IPS-18a (cell line): ENCODE measurements around the gene SCEL.
"Not testable (repeated sequence)": the region's sequence is repeated elsewhere in the genome, so short reads cannot be mapped to it uniquely, and the experiment has no call there.

ENCODE experiments used
- H3K27ac ChIP-seq: one replicate; pipeline ENCODE4 v1.5.1; 2013; ENCODE audit warnings: low read length
- H3K27me3 ChIP-seq: one replicate; pipeline ENCODE4 v1.6.1; 2013; ENCODE audit warnings: mild to moderate bottlenecking, low read length; ENCODE audit not compliant: control insufficient read depth, insufficient read depth
- H3K36me3 ChIP-seq: one replicate; pipeline ENCODE4 v1.6.1; 2013; ENCODE audit warnings: low read depth, low read length; ENCODE audit not compliant: control insufficient read depth
- H3K4me1 ChIP-seq: one replicate; pipeline ENCODE4 v1.6.1; 2013; ENCODE audit warnings: low read depth, low read length; ENCODE audit not compliant: control insufficient read depth
- H3K4me3 ChIP-seq: one replicate; pipeline ENCODE4 v1.5.1; 2013; ENCODE audit warnings: low read length
- H3K9ac ChIP-seq: one replicate; pipeline ENCODE4 v1.6.1; 2013; ENCODE audit warnings: mild to moderate bottlenecking, low read length, moderate library complexity
- H3K9me3 ChIP-seq: one replicate; pipeline ENCODE4 v1.6.1; 2013; ENCODE audit warnings: low read depth, low read length; ENCODE audit not compliant: control insufficient read depth

The SCEL gene

DNA sequence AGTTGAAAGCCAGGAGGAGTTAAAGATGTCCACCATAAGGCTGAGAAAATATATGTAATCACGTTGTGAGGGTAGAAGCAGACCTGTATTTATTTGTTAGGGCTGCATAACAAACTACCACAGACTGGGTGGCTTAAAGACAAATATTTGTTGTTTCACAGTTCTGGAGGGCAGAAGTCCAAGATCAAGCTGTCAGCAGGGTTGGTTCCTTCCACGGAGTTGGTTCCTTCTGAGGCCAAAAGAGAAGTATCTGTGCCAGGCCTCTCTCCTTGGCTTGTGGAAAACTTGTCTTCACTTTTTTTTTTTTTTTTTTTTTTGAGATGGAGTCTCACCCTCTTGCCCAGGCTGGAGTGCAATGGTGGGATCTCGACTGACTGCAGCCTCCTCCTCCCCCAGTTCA lies 88.3 kb downstream of the SCEL start:
- Histone ChIP-seq H3K4me3 (no peak overlapping the region), H3K9me3 (no peaks in the 10 kb centered on the region), H3K27ac (no peak overlapping the region), H3K9ac (no peak overlapping the region), H3K27me3 (no peaks in the 10 kb centered on the region), H3K36me3 (no peaks in the 10 kb centered on the region), H3K4me1 (no peaks in the 10 kb centered on the region)

GRCh38 chr13:77628170-77628569 lies 92.7 kb downstream of the SCEL start:
- Histone ChIP-seq H3K9me3 (no peaks in the 10 kb centered on the region), H3K27ac (no peak overlapping the region), H3K4me3 (no peak overlapping the region), H3K4me1 (no peaks in the 10 kb centered on the region), H3K9ac (no peak overlapping the region), H3K36me3 (no peaks in the 10 kb centered on the region), H3K27me3 (no peaks in the 10 kb centered on the region)

DNA sequence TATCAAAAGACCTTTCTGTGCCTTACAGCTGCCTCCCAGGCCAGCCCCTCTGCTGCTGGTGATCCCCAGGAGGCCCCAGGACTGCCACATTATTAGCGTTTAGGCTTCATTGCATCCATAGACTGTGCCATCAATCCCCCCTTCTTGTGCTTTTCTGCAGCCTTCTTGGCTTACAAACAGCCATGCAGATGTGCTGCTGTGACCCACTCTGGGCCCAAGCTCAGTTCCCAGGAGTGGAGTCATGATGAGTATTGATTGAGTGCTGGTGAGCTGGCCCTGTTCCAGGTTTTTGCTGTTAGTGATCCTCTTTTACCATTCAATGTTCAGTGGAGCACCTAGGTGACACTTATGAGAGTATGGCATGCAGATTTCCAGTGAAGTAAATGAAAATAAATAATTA lies 102.1 kb downstream of the SCEL start:
- Histone ChIP-seq H3K4me1 (no peaks in the 10 kb centered on the region), H3K9ac (no peak overlapping the region), H3K4me3 (no peak overlapping the region), H3K9me3 (no peaks in the 10 kb centered on the region), H3K27ac (no peak overlapping the region), H3K27me3 (no peaks in the 10 kb centered on the region), H3K36me3 (no peaks in the 10 kb centered on the region)

DNA sequence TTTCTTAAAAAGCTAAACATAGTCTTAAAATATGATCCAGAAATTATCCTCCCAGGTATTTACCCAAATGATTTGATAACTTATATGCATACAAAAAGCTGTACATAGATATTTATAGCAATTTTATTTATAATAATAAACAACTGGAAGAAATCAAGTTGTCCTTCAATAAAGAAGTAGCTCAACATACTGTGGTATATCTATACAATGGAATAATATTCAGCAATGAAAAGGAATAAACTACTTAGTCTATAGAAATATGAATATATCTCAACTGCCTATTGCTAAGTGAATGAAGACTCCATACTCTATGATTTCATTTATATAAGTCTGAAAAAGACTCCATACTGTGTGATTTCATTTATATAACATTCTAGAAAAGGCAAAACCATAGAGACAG lies 114.9 kb downstream of the SCEL start:
- Histone ChIP-seq H3K36me3 (no peaks in the 10 kb centered on the region), H3K27me3 (no peaks in the 10 kb centered on the region), H3K4me3 (no peak overlapping the region), H3K4me1 (no peaks in the 10 kb centered on the region), H3K9ac (no peak overlapping the region), H3K27ac (no peak overlapping the region), H3K9me3 (peaks cover 6% of the 10 kb centered on the region)

DNA sequence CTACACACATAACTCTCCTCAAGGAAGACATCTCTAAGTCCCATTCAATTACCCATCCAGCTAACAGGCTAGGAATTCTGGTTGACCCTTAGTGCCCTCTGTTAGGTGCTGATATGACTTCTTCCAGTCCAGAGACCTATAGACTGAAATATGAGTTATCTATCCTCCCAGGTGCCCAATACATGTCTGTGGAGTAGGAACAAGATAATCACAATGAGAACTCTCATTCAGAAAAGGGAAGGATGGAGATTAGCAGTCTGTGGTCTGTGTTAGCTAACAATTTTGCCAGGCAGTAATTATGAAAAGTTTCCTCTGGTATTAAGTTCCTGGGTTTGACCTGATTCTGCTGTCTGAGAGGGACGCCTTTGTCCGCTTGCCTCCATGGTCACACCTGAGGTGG lies 117.8 kb downstream of the SCEL start:
- Histone ChIP-seq H3K4me1 (no peaks in the 10 kb centered on the region), H3K4me3 (no peak overlapping the region), H3K27ac (no peak overlapping the region), H3K36me3 (no peaks in the 10 kb centered on the region), H3K27me3 (no peaks in the 10 kb centered on the region), H3K9me3 (peaks cover 6% of the 10 kb centered on the region), H3K9ac (no peak overlapping the region)

GRCh38 chr13:77660016-77660415 lies 124.5 kb downstream of the SCEL start:
- H3K4me1 ChIP-seq, H3K27me3 ChIP-seq, H3K36me3 ChIP-seq, H3K4me3 ChIP-seq, H3K9ac ChIP-seq, H3K9me3 ChIP-seq, H3K27ac ChIP-seq: not testable (repeated sequence)

GRCh38 chr13:77660841-77661250 lies 125.3 kb downstream of the SCEL start:
- Histone ChIP-seq H3K9ac (no peak overlapping the region), H3K4me1 (no peaks in the 10 kb centered on the region), H3K27me3 (no peaks in the 10 kb centered on the region), H3K4me3 (no peak overlapping the region), H3K27ac (no peak overlapping the region), H3K36me3 (no peaks in the 10 kb centered on the region), H3K9me3 (no peaks in the 10 kb centered on the region)

- not testable (repeated sequence) for H3K27ac ChIP-seq, H3K9me3 ChIP-seq, H3K27me3 ChIP-seq, H3K9ac ChIP-seq, H3K4me3 ChIP-seq, H3K36me3 ChIP-seq, H3K4me1 ChIP-seq
Measured at GRCh38 chr13:77662301-77662700, 126.8 kb downstream of the SCEL start.

- H3K4me3 ChIP-seq, H3K27me3 ChIP-seq, H3K4me1 ChIP-seq, H3K9ac ChIP-seq, H3K9me3 ChIP-seq, H3K36me3 ChIP-seq, H3K27ac ChIP-seq: not testable (repeated sequence)
Measured at GRCh38 chr13:77662831-77663230, 127.3 kb downstream of the SCEL start.

DNA sequence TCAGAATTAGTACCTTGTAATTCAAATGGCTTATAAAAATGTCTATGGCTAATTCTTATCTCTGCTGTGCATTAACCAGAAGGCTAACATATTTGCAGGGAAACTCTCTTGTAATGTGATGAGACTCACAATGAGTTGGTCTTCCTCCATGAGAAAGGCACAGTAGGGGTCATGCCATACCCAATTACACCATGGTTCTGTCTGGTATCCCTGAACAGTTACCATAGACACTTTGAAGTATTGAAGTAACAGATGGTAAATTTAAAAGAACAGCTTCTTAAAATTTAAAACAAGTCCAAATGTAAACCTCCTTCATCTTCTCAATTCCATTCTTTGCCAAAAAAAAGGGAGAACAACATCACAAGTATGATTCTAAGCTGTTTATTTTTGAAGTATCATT lies 139.3 kb downstream of the SCEL start:
- Histone ChIP-seq H3K4me1 (no peaks in the 10 kb centered on the region), H3K36me3 (no peaks in the 10 kb centered on the region), H3K27me3 (no peaks in the 10 kb centered on the region), H3K9me3 (no peaks in the 10 kb centered on the region), H3K9ac (no peak overlapping the region), H3K27ac (no peak overlapping the region), H3K4me3 (no peak overlapping the region)

- no peaks in the 10 kb centered on the region for H3K4me1 ChIP-seq
- no peak overlapping the region for H3K4me3 ChIP-seq
- no peaks in the 10 kb centered on the region for H3K36me3 ChIP-seq
- H3K27ac ChIP-seq, result no peak overlapping the region
- H3K9me3 ChIP-seq, result no peaks in the 10 kb centered on the region
- no peaks in the 10 kb centered on the region for H3K27me3 ChIP-seq
- no peak overlapping the region for H3K9ac ChIP-seq
Measured at GRCh38 chr13:77678691-77679235, 143.3 kb downstream of the SCEL start.

DNA sequence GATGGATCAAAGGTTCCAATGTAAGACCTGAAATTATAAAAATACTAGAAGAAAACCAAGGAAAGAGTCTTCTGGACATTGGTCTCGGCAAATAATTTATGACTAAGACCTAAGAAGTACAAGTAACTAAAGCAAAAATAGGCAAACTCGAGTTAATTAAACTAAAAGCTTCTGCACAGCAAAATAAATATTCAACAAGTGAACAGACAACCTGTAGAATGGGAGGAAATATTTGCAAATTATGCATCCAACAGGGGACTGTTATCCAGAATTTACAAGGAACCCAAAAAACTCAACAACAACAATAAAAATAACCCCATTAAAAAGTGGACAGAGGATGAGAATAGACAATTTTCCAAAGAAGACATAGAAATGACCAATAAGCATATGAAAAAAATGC lies 152.3 kb downstream of the SCEL start:
- no peaks in the 10 kb centered on the region for H3K36me3 ChIP-seq
- H3K4me1 ChIP-seq, result no peaks in the 10 kb centered on the region

More for the DNA sequence above, 152.3 kb downstream of the SCEL start:
- Histone ChIP-seq H3K27me3 (no peaks in the 10 kb centered on the region), H3K9ac (no peak overlapping the region), H3K4me3 (no peak overlapping the region), H3K9me3 (no peaks in the 10 kb centered on the region), H3K27ac (no peak overlapping the region)
